ENCODE measurements around the gene SV2C.

DNA sequence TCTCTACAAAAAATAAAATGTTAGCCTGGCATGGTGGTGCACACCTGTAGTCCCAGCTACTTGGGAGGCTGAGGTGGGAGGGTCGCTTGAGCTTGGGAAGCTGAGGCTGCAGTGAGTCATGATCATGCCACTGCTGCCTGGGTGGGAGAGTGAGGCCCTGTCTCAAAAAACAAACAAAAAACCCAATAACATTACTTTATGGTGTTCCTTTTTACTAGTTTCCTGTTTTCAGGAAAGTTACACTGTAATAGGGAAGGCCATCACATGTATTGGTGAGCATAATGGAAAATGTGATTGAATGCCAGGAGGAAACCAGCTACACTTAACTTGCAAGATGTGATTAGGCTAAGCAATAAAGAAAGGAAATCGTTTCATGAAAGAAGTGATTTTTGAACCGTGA, 42.7 kb downstream of the SV2C start:
- TF ChIP-seq, protein P1, sequence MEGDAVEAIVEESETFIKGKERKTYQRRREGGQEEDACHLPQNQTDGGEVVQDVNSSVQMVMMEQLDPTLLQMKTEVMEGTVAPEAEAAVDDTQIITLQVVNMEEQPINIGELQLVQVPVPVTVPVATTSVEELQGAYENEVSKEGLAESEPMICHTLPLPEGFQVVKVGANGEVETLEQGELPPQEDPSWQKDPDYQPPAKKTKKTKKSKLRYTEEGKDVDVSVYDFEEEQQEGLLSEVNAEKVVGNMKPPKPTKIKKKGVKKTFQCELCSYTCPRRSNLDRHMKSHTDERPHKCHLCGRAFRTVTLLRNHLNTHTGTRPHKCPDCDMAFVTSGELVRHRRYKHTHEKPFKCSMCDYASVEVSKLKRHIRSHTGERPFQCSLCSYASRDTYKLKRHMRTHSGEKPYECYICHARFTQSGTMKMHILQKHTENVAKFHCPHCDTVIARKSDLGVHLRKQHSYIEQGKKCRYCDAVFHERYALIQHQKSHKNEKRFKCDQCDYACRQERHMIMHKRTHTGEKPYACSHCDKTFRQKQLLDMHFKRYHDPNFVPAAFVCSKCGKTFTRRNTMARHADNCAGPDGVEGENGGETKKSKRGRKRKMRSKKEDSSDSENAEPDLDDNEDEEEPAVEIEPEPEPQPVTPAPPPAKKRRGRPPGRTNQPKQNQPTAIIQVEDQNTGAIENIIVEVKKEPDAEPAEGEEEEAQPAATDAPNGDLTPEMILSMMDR (IDR thresholded peaks at IDR 0.05): no peak
- TF ChIP-seq POLR2A (IDR thresholded peaks at IDR 0.05): no peak
